ENCODE measurements around the gene SOX13.

SOX13 gene

GRCh38 chr1:204032642-204033235 is 40.2 kb upstream of the SOX13 start:
- H3K36me3 ChIP-seq: no peaks in the 10 kb centered on the region
- H3K4me1 ChIP-seq (ENCODE audit: control insufficient read depth in 1 of 2, insufficient read depth in 1 of 2, low read depth in 1 of 2, low read length in 1 of 2): no peaks in the 10 kb centered on the region
- no peak overlapping the region for H3K27ac ChIP-seq
- TF ChIP-seq CTCF (IDR thresholded peaks at IDR 0.05): no peak
- H3K9me3 ChIP-seq: no peaks in the 10 kb centered on the region
- no peak overlapping the region for H3K4me3 ChIP-seq (ENCODE audit: low read depth in 1 of 2, low read length in 1 of 2)
- peaks cover 10% of the 10 kb centered on the region for H3K27me3 ChIP-seq

- Histone ChIP-seq H3K27me3 (peaks cover 10% of the 10 kb centered on the region), H3K4me3 (ENCODE audit: low read depth in 1 of 2, low read length in 1 of 2) (no peak overlapping the region), H3K4me1 (ENCODE audit: control insufficient read depth in 1 of 2, insufficient read depth in 1 of 2, low read depth in 1 of 2, low read length in 1 of 2) (no peaks in the 10 kb centered on the region), H3K36me3 (no peaks in the 10 kb centered on the region), H3K27ac (no peak overlapping the region), H3K9me3 (no peaks in the 10 kb centered on the region)
- no peak for TF ChIP-seq CTCF (IDR thresholded peaks at IDR 0.05)
Measured at GRCh38 chr1:204033306-204033705, 39.6 kb upstream of the SOX13 start.

GRCh38 chr1:204036882-204037655 is 35.8 kb upstream of the SOX13 start:
- H3K4me3 ChIP-seq (ENCODE audit: low read depth in 1 of 2, low read length in 1 of 2): no peak overlapping the region
- TF ChIP-seq CTCF (IDR thresholded peaks at IDR 0.05): no peak
- H3K27me3 ChIP-seq: no peaks in the 10 kb centered on the region
- no peaks in the 10 kb centered on the region for H3K9me3 ChIP-seq
- H3K4me1 ChIP-seq (ENCODE audit: control insufficient read depth in 1 of 2, insufficient read depth in 1 of 2, low read depth in 1 of 2, low read length in 1 of 2): no peaks in the 10 kb centered on the region
- no peaks in the 10 kb centered on the region for H3K36me3 ChIP-seq
- H3K27ac ChIP-seq: no peak overlapping the region

GRCh38 chr1:204041232-204041767 is 31.6 kb upstream of the SOX13 start:
- Histone ChIP-seq H3K36me3 (no peaks in the 10 kb centered on the region), H3K27ac (no peak overlapping the region), H3K9me3 (no peaks in the 10 kb centered on the region), H3K4me3 (ENCODE audit: low read depth in 1 of 2, low read length in 1 of 2) (no peak overlapping the region), H3K27me3 (no peaks in the 10 kb centered on the region), H3K4me1 (ENCODE audit: control insufficient read depth in 1 of 2, insufficient read depth in 1 of 2, low read depth in 1 of 2, low read length in 1 of 2) (no peaks in the 10 kb centered on the region)
- TF ChIP-seq CTCF (IDR thresholded peaks at IDR 0.05): no peak

- H3K4me3 ChIP-seq (ENCODE audit: low read depth in 1 of 2, low read length in 1 of 2): no peak overlapping the region
- no peaks in the 10 kb centered on the region for H3K9me3 ChIP-seq
- no peak for TF ChIP-seq CTCF (IDR thresholded peaks at IDR 0.05)
- H3K27ac ChIP-seq: no peak overlapping the region
- no peaks in the 10 kb centered on the region for H3K27me3 ChIP-seq
- no peaks in the 10 kb centered on the region for H3K4me1 ChIP-seq (ENCODE audit: control insufficient read depth in 1 of 2, insufficient read depth in 1 of 2, low read depth in 1 of 2, low read length in 1 of 2)
- no peaks in the 10 kb centered on the region for H3K36me3 ChIP-seq
Measured at GRCh38 chr1:204041803-204042505, 31.0 kb upstream of the SOX13 start.

Data from neutrophil (primary cell).